Brain microvascular endothelial cell (primary cell): ENCODE measurements around the gene OR5B21.

Experiments used
- DNase-seq: peaks from one replicate; pipeline ENCODE4 v3.0.0-alpha.2; 2020
- H3K27ac ChIP-seq: fragments of 250-450 bp; sonication (Bioruptor Pico); 2 replicates; pipeline ENCODE4 v1.5.1; 2020; ENCODE audit warnings: mild to moderate bottlenecking, moderate library complexity
- H3K27me3 ChIP-seq: fragments of 250-450 bp; sonication (Bioruptor Pico); replicated peaks from 2 replicates; pipeline ENCODE4 v1.5.1; 2020; ENCODE audit warnings: mild to moderate bottlenecking
- H3K36me3 ChIP-seq: fragments of 250-450 bp; sonication (Bioruptor Pico); replicated peaks from 2 replicates; pipeline ENCODE4 v1.5.1; 2020; ENCODE audit warnings: mild to moderate bottlenecking
- H3K4me3 ChIP-seq: 2 replicates; pipeline ENCODE4 v1.5.1; 2011; ENCODE audit warnings: low read depth, mild to moderate bottlenecking, control low read depth, low read length, moderate library complexity
- in situ Hi-C: cut with HindIII; loops from 2 replicates; pipeline ENCODE4 v1.10.0; 2017; ENCODE audit warnings: low sequenced_read_pairs, low pct_ligation_motif_present
- TF ChIP-seq, protein P1 (sequence below): IDR thresholded peaks from 2 replicates; pipeline ENCODE4 v1.5.1; 2011; ENCODE audit warnings: low read depth, mild to moderate bottlenecking, moderate library complexity, low read length, control low read depth, inconsistent platforms; ENCODE audit errors: missing control alignments

OR5B21 gene

DNA sequence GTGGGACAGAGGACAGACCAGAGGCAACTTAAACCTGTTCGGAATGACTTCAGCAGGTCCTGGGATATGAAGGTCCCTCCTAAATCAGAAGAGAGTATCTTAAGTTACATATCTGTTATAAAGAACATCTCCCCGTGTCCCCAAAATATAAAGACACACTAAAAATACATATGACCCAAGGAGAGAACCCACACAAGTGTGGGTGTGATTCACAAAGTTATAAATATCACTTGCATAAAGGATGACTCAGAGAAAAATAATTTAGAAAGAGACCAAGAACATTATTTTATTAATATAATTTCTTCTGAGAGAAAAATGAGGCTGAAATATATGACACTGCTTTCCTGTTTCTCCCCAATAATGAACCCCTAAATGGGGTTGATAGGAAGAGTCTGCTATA, 14.2 kb downstream of the OR5B21 start:
- DNase-seq = peak; percentile 29
- Histone ChIP-seq H3K36me3 (no peaks in the 10 kb centered on the region), H3K27ac (peak overlapping the region; percentile 69), H3K27me3 (no peaks in the 10 kb centered on the region), H3K4me3 (no peak overlapping the region)
- TF ChIP-seq, protein P1, sequence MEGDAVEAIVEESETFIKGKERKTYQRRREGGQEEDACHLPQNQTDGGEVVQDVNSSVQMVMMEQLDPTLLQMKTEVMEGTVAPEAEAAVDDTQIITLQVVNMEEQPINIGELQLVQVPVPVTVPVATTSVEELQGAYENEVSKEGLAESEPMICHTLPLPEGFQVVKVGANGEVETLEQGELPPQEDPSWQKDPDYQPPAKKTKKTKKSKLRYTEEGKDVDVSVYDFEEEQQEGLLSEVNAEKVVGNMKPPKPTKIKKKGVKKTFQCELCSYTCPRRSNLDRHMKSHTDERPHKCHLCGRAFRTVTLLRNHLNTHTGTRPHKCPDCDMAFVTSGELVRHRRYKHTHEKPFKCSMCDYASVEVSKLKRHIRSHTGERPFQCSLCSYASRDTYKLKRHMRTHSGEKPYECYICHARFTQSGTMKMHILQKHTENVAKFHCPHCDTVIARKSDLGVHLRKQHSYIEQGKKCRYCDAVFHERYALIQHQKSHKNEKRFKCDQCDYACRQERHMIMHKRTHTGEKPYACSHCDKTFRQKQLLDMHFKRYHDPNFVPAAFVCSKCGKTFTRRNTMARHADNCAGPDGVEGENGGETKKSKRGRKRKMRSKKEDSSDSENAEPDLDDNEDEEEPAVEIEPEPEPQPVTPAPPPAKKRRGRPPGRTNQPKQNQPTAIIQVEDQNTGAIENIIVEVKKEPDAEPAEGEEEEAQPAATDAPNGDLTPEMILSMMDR = no peak
- in situ Hi-C loops = no loop called here

DNA sequence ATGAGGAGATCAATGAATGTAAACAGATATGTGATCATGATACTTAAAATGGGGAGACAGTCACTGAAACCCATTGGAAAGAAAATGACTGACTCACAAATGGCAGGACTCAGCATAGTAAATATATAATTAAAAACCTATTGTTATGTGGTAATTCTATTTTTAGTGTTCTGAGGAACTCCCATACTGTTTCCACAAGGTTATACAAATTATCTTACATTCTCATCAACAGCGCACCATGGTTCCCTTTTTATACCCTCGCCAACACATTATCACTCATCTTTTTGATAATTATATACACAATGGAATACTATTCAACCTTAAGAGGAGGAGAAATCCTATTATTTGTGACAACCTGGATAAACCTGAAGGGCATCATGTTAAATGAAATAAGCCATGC, 17.1 kb downstream of the OR5B21 start:
- in situ Hi-C loops = no loop called here
- Histone ChIP-seq H3K36me3 (no peaks in the 10 kb centered on the region), H3K27me3 (no peaks in the 10 kb centered on the region), H3K4me3 (no peak overlapping the region), H3K27ac (no peak overlapping the region)
- TF ChIP-seq, protein P1 = no peak
- no peak for DNase-seq

DNA sequence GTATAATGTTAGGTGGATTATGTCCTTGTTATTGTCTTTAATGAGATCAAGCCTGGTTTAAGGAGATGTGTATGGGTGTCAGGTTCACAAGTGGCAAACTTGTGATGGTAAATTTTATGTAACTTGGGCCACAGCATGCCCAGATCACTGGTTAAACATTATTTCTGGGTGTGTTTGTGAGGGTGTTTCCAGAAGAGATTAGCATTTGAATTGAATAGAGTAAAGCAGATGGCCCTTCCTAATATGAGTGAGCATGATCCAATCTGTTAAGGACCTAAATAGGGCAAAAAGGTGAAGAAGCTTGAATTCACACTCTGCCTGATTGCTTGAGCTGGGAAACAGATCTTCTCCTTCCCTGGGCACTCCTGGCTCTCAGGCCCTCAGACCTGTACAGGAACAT, 20.7 kb downstream of the OR5B21 start:
- in situ Hi-C loops = no loop called here

DNA sequence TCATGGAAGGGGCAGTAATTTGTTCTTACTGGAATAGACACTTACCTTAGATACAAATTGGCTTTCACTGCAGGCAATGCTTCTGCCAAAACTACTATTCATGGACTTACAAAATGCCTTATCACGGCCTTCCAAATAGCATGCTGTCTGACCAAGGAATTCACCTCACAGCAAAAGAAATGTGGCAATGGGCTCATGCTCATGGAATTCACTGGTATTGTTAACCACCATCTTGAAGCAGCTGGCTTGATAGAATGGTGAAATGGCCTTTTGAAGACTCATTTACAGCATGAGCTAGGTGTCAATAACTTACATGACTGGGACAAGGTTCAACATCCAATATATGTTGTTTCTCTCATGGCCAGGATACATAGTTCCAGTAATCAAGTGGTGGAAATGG, 21.9 kb downstream of the OR5B21 start:
- Histone ChIP-seq H3K36me3 (no peaks in the 10 kb centered on the region), H3K27me3 (no peaks in the 10 kb centered on the region), H3K4me3 (no peak overlapping the region), H3K27ac (no peak overlapping the region)
- in situ Hi-C loops = no loop called here
- no peak for DNase-seq
- TF ChIP-seq, protein P1 = no peak

More for the DNA sequence above, 20.7 kb downstream of the OR5B21 start:
- no peak overlapping the region for H3K4me3 ChIP-seq
- H3K27ac ChIP-seq = no peak overlapping the region
- H3K27me3 ChIP-seq = no peaks in the 10 kb centered on the region
- no peaks in the 10 kb centered on the region for H3K36me3 ChIP-seq
- TF ChIP-seq, protein P1 = no peak
- no peak for DNase-seq

DNA sequence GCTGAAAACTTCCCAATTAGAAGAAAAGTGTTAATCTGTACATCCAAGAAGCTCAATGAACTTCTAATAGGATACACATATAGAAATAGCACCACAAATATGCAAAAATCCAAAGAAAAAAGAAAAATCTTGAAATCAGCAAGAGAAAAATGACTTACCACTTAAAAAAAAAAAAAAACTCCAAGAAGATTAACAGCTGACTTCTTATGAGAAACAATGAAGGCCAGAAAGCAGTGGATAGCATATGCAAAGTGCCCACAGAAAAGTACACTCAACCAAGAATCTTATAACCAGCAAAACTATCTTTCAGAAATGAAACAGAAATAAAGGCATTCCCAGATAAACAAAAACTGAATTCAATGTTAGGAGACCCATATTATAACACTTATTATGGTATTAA, 36.0 kb downstream of the OR5B21 start:
- H3K27ac ChIP-seq = no peak overlapping the region
- no peak overlapping the region for H3K4me3 ChIP-seq
- no peaks in the 10 kb centered on the region for H3K36me3 ChIP-seq
- in situ Hi-C loops = no loop called here
- DNase-seq = no peak
- TF ChIP-seq, protein P1 = no peak
- no peaks in the 10 kb centered on the region for H3K27me3 ChIP-seq

DNA sequence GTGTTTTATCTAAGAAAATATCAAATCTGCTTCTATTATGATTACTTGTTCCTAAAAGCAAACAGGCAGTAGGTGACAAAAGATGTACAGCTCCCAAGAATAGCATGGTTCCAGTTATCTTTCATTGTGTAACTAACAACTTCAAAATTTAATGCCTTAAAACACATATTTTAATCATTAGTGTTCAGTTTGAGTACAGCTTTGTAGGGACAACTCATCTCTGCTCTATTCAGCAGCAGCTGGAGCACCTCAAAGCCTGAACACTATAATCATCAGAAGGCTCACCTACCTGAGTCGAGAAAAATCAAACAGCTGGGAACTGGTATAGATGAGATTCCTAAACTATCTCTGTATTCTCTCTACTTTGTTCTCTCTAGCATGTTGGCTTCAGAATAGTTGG, 41.6 kb downstream of the OR5B21 start:
- Histone ChIP-seq H3K36me3 (no peaks in the 10 kb centered on the region), H3K27me3 (no peaks in the 10 kb centered on the region), H3K4me3 (no peak overlapping the region), H3K27ac (no peak overlapping the region)
- in situ Hi-C loops = no loop called here
- TF ChIP-seq, protein P1 = no peak
- no peak for DNase-seq
